IMR-90 (cell line): ENCODE results near the gene MALRD1. TPM values are rescaled to one million over a fixed set of nuclear protein-coding genes. Genes with fewer than 3 reads are reported as not detected.

Source experiments
- ATAC-seq: fragments of 200-7000 bp; cut with Tn5 transposase; 2 replicates; pipeline ENCODE4 v1.9.1; 2020; ENCODE audit warnings: low read depth, mild to moderate bottlenecking, moderate library complexity
- BruUV-seq: library from RNA; stranded (reverse); fragments of 400-500 nt; replicated peaks from 2 replicates; lab custom pipeline; 2021; lab: Mats Ljungman, UMichigan
- CTCF ChIA-PET: fragments of 300-600 bp; formaldehyde crosslinking; extraction: SDS; loops from one replicate; lab custom pipeline; 2021; ENCODE audit warnings: antibody characterized with exemption; lab: Yijun Ruan, JAX
- POLR2A ChIA-PET: fragments of 300-600 bp; sonication (Branson Sonifier 250); formaldehyde crosslinking; loops from one replicate; lab custom pipeline; 2022; ENCODE audit warnings: antibody characterized with exemption; ENCODE audit not compliant: unreplicated experiment; lab: Charles Lee
- DNase-seq: peaks from one replicate; pipeline ENCODE4 v3.0.0; 2013
- H2AFZ ChIP-seq: replicated peaks from 2 replicates; pipeline ENCODE3; 2013; ENCODE audit warnings: low read length, mild to moderate bottlenecking; ENCODE audit not compliant: poor library complexity
- H2AK5ac ChIP-seq: 2 replicates; pipeline ENCODE4 v1.6.1; 2013; ENCODE audit warnings: low read depth, low read length, inconsistent platforms
- H2AK9ac ChIP-seq: replicated peaks from 2 replicates; pipeline ENCODE3; 2013; ENCODE audit warnings: mild to moderate bottlenecking, low read depth, low read length, moderate library complexity; ENCODE audit not compliant: poor library complexity
- H2BK120ac ChIP-seq: 2 replicates; pipeline ENCODE4 v1.6.1; 2013; ENCODE audit warnings: low read depth, low read length, inconsistent platforms
- H2BK15ac ChIP-seq: 3 replicates; pipeline ENCODE4 v1.6.1; 2013; ENCODE audit warnings: low read depth, low read length, inconsistent platforms
- H2BK20ac ChIP-seq: 2 replicates; pipeline ENCODE4 v1.6.1; 2013; ENCODE audit warnings: low read depth, mild to moderate bottlenecking, inconsistent platforms, low read length, moderate library complexity
- H2BK5ac ChIP-seq: 2 replicates; pipeline ENCODE4 v1.6.1; 2013; ENCODE audit warnings: mild to moderate bottlenecking, low read depth, low read length, inconsistent platforms; ENCODE audit not compliant: poor library complexity, severe bottlenecking
- H3K14ac ChIP-seq: replicated peaks from 2 replicates; pipeline ENCODE4 v1.6.1; 2013; ENCODE audit warnings: low read depth, low read length, inconsistent platforms
- H3K18ac ChIP-seq: 2 replicates; pipeline ENCODE4 v1.6.1; 2013; ENCODE audit warnings: low read depth, low read length, control low read depth
- H3K23ac ChIP-seq: 2 replicates; pipeline ENCODE4 v1.6.1; 2013; ENCODE audit warnings: low read depth, low read length, inconsistent platforms
- H3K27ac ChIP-seq: 2 replicates; pipeline ENCODE4 v1.5.1; 2013; ENCODE audit warnings: mild to moderate bottlenecking, control low read depth, low read length; ENCODE audit not compliant: insufficient read depth
- H3K27me3 ChIP-seq: 2 replicates; pipeline ENCODE4 v1.6.1; 2013; ENCODE audit warnings: low read length; ENCODE audit not compliant: control insufficient read depth, insufficient read depth
- H3K36me3 ChIP-seq: 2 replicates; pipeline ENCODE4 v1.6.1; 2013; ENCODE audit warnings: low read length, mixed read lengths; ENCODE audit not compliant: control insufficient read depth, insufficient read depth
- H3K4ac ChIP-seq: 2 replicates; pipeline ENCODE4 v1.6.1; 2013; ENCODE audit warnings: low read depth, low read length, inconsistent platforms
- H3K4me1 ChIP-seq: 2 replicates; pipeline ENCODE4 v1.6.1; 2013; ENCODE audit warnings: low read length, mixed read lengths; ENCODE audit not compliant: control insufficient read depth, insufficient read depth
- H3K4me2 ChIP-seq: 2 replicates; pipeline ENCODE4 v1.6.1; 2013; ENCODE audit warnings: low read depth, mild to moderate bottlenecking, control low read depth, low read length, moderate library complexity
- H3K4me3 ChIP-seq: 2 replicates; pipeline ENCODE4 v1.5.1; 2013; ENCODE audit warnings: low read depth, mild to moderate bottlenecking, control low read depth, low read length, moderate library complexity; ENCODE audit not compliant: insufficient read depth
- H3K56ac ChIP-seq: 2 replicates; pipeline ENCODE4 v1.6.1; 2013; ENCODE audit warnings: low read length, inconsistent platforms; ENCODE audit not compliant: insufficient read depth; ENCODE audit errors: extremely low read depth
- H3K79me1 ChIP-seq, 2 experiments: 2 replicates each; pipeline ENCODE4 v1.6.1; 2013; ENCODE audit warnings: low read length in 2 of 2, inconsistent platforms in 1 of 2, low read depth in 1 of 2
- H3K9ac ChIP-seq: 2 replicates; pipeline ENCODE4 v1.6.1; 2013; ENCODE audit warnings: low read depth, low read length, control low read depth
- H3K9me1 ChIP-seq: 2 replicates; pipeline ENCODE4 v1.6.1; 2013; ENCODE audit warnings: low read length, inconsistent platforms; ENCODE audit not compliant: insufficient read depth
- H3K9me3 ChIP-seq: 2 replicates; pipeline ENCODE4 v1.6.1; 2013; ENCODE audit warnings: low read length; ENCODE audit not compliant: control insufficient read depth, insufficient read depth
- H4K20me1 ChIP-seq: 2 replicates; pipeline ENCODE4 v1.6.1; 2013; ENCODE audit warnings: low read length, inconsistent platforms; ENCODE audit not compliant: insufficient read depth
- H4K5ac ChIP-seq: 2 replicates; pipeline ENCODE4 v1.6.1; 2013; ENCODE audit warnings: mild to moderate bottlenecking, low read depth, low read length, control low read depth
- H4K8ac ChIP-seq, 2 experiments: 2 replicates each; pipeline ENCODE4 v1.6.1; 2013; ENCODE audit warnings: low read depth in 2 of 2, low read length in 2 of 2, control low read depth in 1 of 2, inconsistent platforms in 1 of 2
- H4K91ac ChIP-seq: 2 replicates; pipeline ENCODE4 v1.6.1; 2013; ENCODE audit warnings: low read depth, low read length, inconsistent platforms; ENCODE audit not compliant: insufficient read depth
- POLR2A ChIP-seq: IDR thresholded peaks from 2 replicates; pipeline ENCODE4 v1.6.1; 2012; ENCODE audit warnings: mild to moderate bottlenecking, low read depth, low read length
- RAD21 ChIP-seq: IDR thresholded peaks from 2 replicates; pipeline ENCODE4 v1.6.1; 2012; ENCODE audit warnings: low read length, improper control_type of control experiment
- WGBS, 2 experiments: methylation state at CpG; one replicate each; pipeline versions ENCODE4 v1.1.5 to v1.1.7; 2013; ENCODE audit warnings: missing lambda C conversion rate in 2 of 2; ENCODE audit not compliant: insufficient read length in 1 of 2; ENCODE audit errors: extremely low coverage in 2 of 2; 5-methylcytosine and 5-hydroxymethylcytosine counted together
- dilution Hi-C: fragments of 300-500 bp; cut with HindIII; formaldehyde crosslinking; loops from one replicate; pipeline ENCODE4 v1.14.3; 2018; ENCODE audit warnings: low sequenced_read_pairs; ENCODE audit not compliant: unreplicated experiment
- in situ Hi-C: fragments of 300-500 bp; cut with MboI; formaldehyde crosslinking; loops from 3 replicates; pipeline ENCODE4 v1.14.3; 2019; ENCODE audit warnings: low sequenced_read_pairs, inconsistent platforms, mixed read lengths
- intact Hi-C: fragments of 100-400 bp; cut with micrococcal nuclease; formaldehyde crosslinking; loops from 2 replicates; pipeline ENCODE4 v1.10.0; 2022
- polyA plus RNA-seq, 3 experiments: library from polyadenylated mRNA; depleted of rRNA; stranded (reverse); fragments of >200 nt; gene quantifications; 2 replicates each; pipeline ENCODE4 v1.2.3, GENCODE V29; 2012; ENCODE audit warnings: low replicate concordance in 1 of 3
- total RNA-seq: library from RNA; depleted of rRNA; stranded (reverse); fragments of >200 nt; gene quantifications from 2 replicates; pipeline ENCODE4 v1.2.3, GENCODE V29; 2012

MALRD1 gene
- total and polyA plus RNA-seq, 2 of the 4 experiments (the other 2 are of a cell fraction): 0.34 to 1.1 TPM

DNA sequence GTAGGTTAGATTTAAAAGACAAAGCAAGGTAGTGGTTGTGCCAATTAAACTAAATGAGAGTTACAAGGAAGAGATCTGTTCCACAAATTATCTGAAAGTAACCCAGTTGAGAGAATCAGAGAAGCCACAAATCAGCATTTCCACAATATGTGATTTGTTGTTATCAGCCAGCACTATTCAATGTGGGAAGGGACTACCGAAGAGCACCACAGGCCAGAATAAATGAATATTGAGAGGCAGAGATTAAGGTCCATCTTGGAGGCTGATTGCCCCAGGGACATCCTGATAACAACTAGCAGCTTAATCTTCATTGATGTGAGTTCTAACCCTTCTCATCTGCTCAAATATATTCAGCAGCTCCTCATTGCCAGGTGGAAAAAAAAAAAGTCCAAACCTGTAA lies 367.6 kb downstream of the MALRD1 start:
- Histone ChIP-seq H3K36me3 (no peaks in the 10 kb centered on the region), H2AFZ (no peak overlapping the region), H2BK5ac (no peak overlapping the region), H3K9me3 (no peaks in the 10 kb centered on the region), H4K5ac (no peak overlapping the region), H4K91ac (no peak overlapping the region), H2BK20ac (no peak overlapping the region), H3K4ac (no peak overlapping the region), H3K14ac (no peak overlapping the region), H3K4me1 (no peaks in the 10 kb centered on the region), H3K9me1 (no peaks in the 10 kb centered on the region), H3K56ac (no peak overlapping the region), H3K27ac (no peak overlapping the region), H3K4me2 (no peak overlapping the region), H3K4me3 (no peak overlapping the region), H4K20me1 (no peaks in the 10 kb centered on the region), H2AK5ac (no peak overlapping the region), H2BK120ac (no peak overlapping the region), H3K9ac (no peak overlapping the region), H3K27me3 (no peaks in the 10 kb centered on the region), H3K23ac (no peak overlapping the region), H4K8ac (no peak overlapping the region), H3K18ac (no peak overlapping the region), H2AK9ac (no peak overlapping the region), H2BK15ac (no peak overlapping the region), H3K79me1 (no peaks in the 10 kb centered on the region)
- no TSS peak for BruUV-seq
- intact Hi-C loops: no loop called here
- in situ Hi-C loops: loop anchor here (10.0 kb wide), 1 partner anchor 379 kb away; no protein-coding TSS in a partner anchor
- DNase-seq (no peak), ATAC-seq (no peak)
- TF ChIP-seq RAD21 (no peak), POLR2A (no peak)
- ChIA-PET POLR2A (no interaction called here), CTCF (interaction anchor here (0.6 kb wide), 1 partner anchor 724 kb away, joined by 3 read pairs; no protein-coding TSS in a partner anchor)
- WGBS, 2 experiments: no CpG with 5 or more reads among the region's 1 CpG
- dilution Hi-C loops: no loop called here
